ENCODE measurements around the gene ZGPAT. TPM values are rescaled to one million over a fixed set of nuclear protein-coding genes. Genes with fewer than 3 reads are reported as not detected.

Gene ZGPAT
- total RNA-seq, 1 donor from 2014 or later: 10.1 TPM

GRCh38 chr20:63733117-63733516 lies 25.3 kb downstream of the ZGPAT start:
- DNase-seq (ENCODE audit: low read depth in 2 of 2): no peak

- no peak for DNase-seq (ENCODE audit: low read depth in 2 of 2)
Measured at GRCh38 chr20:63733579-63734081, 25.8 kb downstream of the ZGPAT start.

GRCh38 chr20:63734111-63734945 lies 26.5 kb downstream of the ZGPAT start:
- DNase-seq (ENCODE audit: low read depth in 2 of 2): no peak

- DNase-seq (ENCODE audit: low read depth in 2 of 2): no peak
Measured at GRCh38 chr20:63734946-63735858, 27.4 kb downstream of the ZGPAT start.

GRCh38 chr20:63735859-63736718 lies 28.2 kb downstream of the ZGPAT start, which contains the start of gene LIME1:
TSS of gene LIME1 (plus strand) at chr20:63736664. CDS start at chr20:63737550, 886 bp downstream.
- no peak for DNase-seq (ENCODE audit: low read depth in 2 of 2)

GRCh38 chr20:63736893-63737694 lies 29.3 kb downstream of the ZGPAT start:
- no peak for DNase-seq (ENCODE audit: low read depth in 2 of 2)

- no peak for DNase-seq (ENCODE audit: low read depth in 2 of 2)
Measured at GRCh38 chr20:63737695-63737944, 29.8 kb downstream of the ZGPAT start.

- DNase-seq (ENCODE audit: low read depth in 2 of 2): no peak
Measured at GRCh38 chr20:63737945-63738686, 30.3 kb downstream of the ZGPAT start.

- DNase-seq (ENCODE audit: low read depth in 2 of 2): peak in 1 of 2 donors; percentile 30
Measured at GRCh38 chr20:63738687-63739129, 30.9 kb downstream of the ZGPAT start.

- DNase-seq (ENCODE audit: low read depth in 2 of 2): peak; percentile 21 to 77
Measured at GRCh38 chr20:63739130-63740069, 31.6 kb downstream of the ZGPAT start, which contains the start of gene SLC2A4RG. TSS of gene SLC2A4RG (plus strand) at chr20:63739776. CDS start at chr20:63739913, 137 bp downstream.

GRCh38 chr20:63740070-63740626 lies 32.3 kb downstream of the ZGPAT start:
- DNase-seq (ENCODE audit: low read depth in 2 of 2): peak in 1 of 2 donors; percentile 37

GRCh38 chr20:63740627-63741353 lies 33.0 kb downstream of the ZGPAT start:
- DNase-seq (ENCODE audit: low read depth in 2 of 2): peak; percentile 68 to 83

GRCh38 chr20:63741354-63741675 lies 33.5 kb downstream of the ZGPAT start:
- no peak for DNase-seq (ENCODE audit: low read depth in 2 of 2)

GRCh38 chr20:63741676-63742380 lies 34.0 kb downstream of the ZGPAT start:
- DNase-seq (ENCODE audit: low read depth in 2 of 2): no peak

- no peak for DNase-seq (ENCODE audit: low read depth in 2 of 2)
Measured at GRCh38 chr20:63742381-63743024, 34.7 kb downstream of the ZGPAT start.

- DNase-seq (ENCODE audit: low read depth in 2 of 2): no peak
Measured at GRCh38 chr20:63743210-63743970, 35.6 kb downstream of the ZGPAT start.

Data from dermis microvascular lymphatic vessel endothelial cell (primary cell).